Osteoblast (primary cell): ENCODE measurements around the gene SGF29. TPM values are rescaled to one million over a fixed set of nuclear protein-coding genes. Genes with fewer than 3 reads are reported as not detected.
"Not testable (repeated sequence)": the region's sequence is repeated elsewhere in the genome, so short reads cannot be mapped to it uniquely, and the experiment has no call there.

ENCODE experiments used
- DNase-seq: peaks from one replicate; pipeline ENCODE4 v3.0.0; 2011; ENCODE audit warnings: low spot score, mixed read lengths; ENCODE audit not compliant: insufficient read length; ENCODE audit errors: missing footprints
- H2AFZ ChIP-seq: 2 replicates; pipeline ENCODE4 v1.6.0; 2011; ENCODE audit warnings: mild to moderate bottlenecking, low read length
- H3K27ac ChIP-seq: 2 replicates; pipeline ENCODE4 v1.5.1; 2011; ENCODE audit warnings: mild to moderate bottlenecking, low read depth, low read length, moderate library complexity
- H3K27me3 ChIP-seq: 2 replicates; pipeline ENCODE4 v1.6.0; 2012; ENCODE audit warnings: mild to moderate bottlenecking, control low read depth, inconsistent platforms, low read length, moderate library complexity; ENCODE audit not compliant: insufficient read depth
- H3K36me3 ChIP-seq: 2 replicates; pipeline ENCODE4 v1.5.1; 2011; ENCODE audit warnings: mild to moderate bottlenecking, low read length, control low read depth, moderate library complexity; ENCODE audit not compliant: insufficient read depth
- H3K4me1 ChIP-seq: 2 replicates; pipeline ENCODE4 v1.5.1; 2011; ENCODE audit warnings: mild to moderate bottlenecking, low read length, control low read depth, moderate library complexity; ENCODE audit not compliant: insufficient read depth
- H3K4me2 ChIP-seq: 2 replicates; pipeline ENCODE4 v1.6.0; 2011; ENCODE audit warnings: mild to moderate bottlenecking, low read length; ENCODE audit not compliant: insufficient read depth
- H3K4me3 ChIP-seq: fragments of 200-600 bp; sonication (generic); 3 replicates; pipeline ENCODE4 v1.5.1; 2012; ENCODE audit warnings: mild to moderate bottlenecking, low read length, inconsistent platforms; ENCODE audit not compliant: insufficient read depth
- H3K79me2 ChIP-seq: 2 replicates; pipeline ENCODE4 v1.6.0; 2012; ENCODE audit warnings: mild to moderate bottlenecking, low read length, control low read depth, inconsistent platforms; ENCODE audit not compliant: insufficient read depth
- H3K9me3 ChIP-seq: 2 replicates; pipeline ENCODE4 v1.5.1; 2011; ENCODE audit warnings: low read depth, low read length, control low read depth
- H4K20me1 ChIP-seq: 2 replicates; pipeline ENCODE4 v1.6.0; 2012; ENCODE audit warnings: mild to moderate bottlenecking, low read length, control low read depth; ENCODE audit not compliant: insufficient read depth
- CTCF ChIP-seq: IDR thresholded peaks from 2 replicates; pipeline ENCODE4 v1.5.1; 2011; ENCODE audit warnings: mild to moderate bottlenecking, low read depth, low read length, moderate library complexity; ENCODE audit errors: extremely low read depth
- total RNA-seq: library from RNA; depleted of rRNA; stranded (reverse); fragments of >200 nt; gene quantifications from 2 replicates; pipeline ENCODE4 v1.2.3, GENCODE V29; 2012

SGF29 gene
- total RNA-seq, 1 donor = 13.4 TPM

GRCh38 chr16:28542646-28543045 lies 11.1 kb upstream of the SGF29 start:
- DNase-seq = no peak
- Histone ChIP-seq H3K4me1 (peaks cover 13% of the 10 kb centered on the region), H3K4me2 (no peak overlapping the region), H3K27me3 (no peaks in the 10 kb centered on the region), H3K4me3 (no peak overlapping the region), H3K36me3 (no peaks in the 10 kb centered on the region), H3K79me2 (peaks cover 10% of the 10 kb centered on the region), H2AFZ (no peak overlapping the region), H3K27ac (no peak overlapping the region), H3K9me3 (no peaks in the 10 kb centered on the region), H4K20me1 (no peaks in the 10 kb centered on the region)
- no peak for TF ChIP-seq CTCF

- Histone ChIP-seq H3K79me2 (peaks cover 5% of the 10 kb centered on the region), H3K4me2 (no peak overlapping the region), H2AFZ (no peak overlapping the region), H3K36me3 (no peaks in the 10 kb centered on the region), H3K9me3 (no peaks in the 10 kb centered on the region), H3K4me1 (peaks cover 9% of the 10 kb centered on the region), H3K27ac (no peak overlapping the region), H4K20me1 (no peaks in the 10 kb centered on the region), H3K27me3 (no peaks in the 10 kb centered on the region), H3K4me3 (no peak overlapping the region)
- no peak for DNase-seq
- TF ChIP-seq CTCF = no peak
Measured at GRCh38 chr16:28543072-28543471, 10.6 kb upstream of the SGF29 start.

- no peaks in the 10 kb centered on the region for H3K4me1 ChIP-seq
Measured at GRCh38 chr16:28544998-28545397, 8.7 kb upstream of the SGF29 start.

GRCh38 chr16:28545964-28546363 lies 7.8 kb upstream of the SGF29 start:
- not testable (repeated sequence) for H4K20me1 ChIP-seq, H3K9me3 ChIP-seq, H3K4me3 ChIP-seq, H2AFZ ChIP-seq, H3K27ac ChIP-seq, DNase-seq, H3K27me3 ChIP-seq, H3K4me2 ChIP-seq, H3K79me2 ChIP-seq, H3K4me1 ChIP-seq, H3K36me3 ChIP-seq

More at GRCh38 chr16:28544998-28545397, 8.7 kb upstream of the SGF29 start:
- Histone ChIP-seq H3K36me3 (no peaks in the 10 kb centered on the region), H3K27me3 (no peaks in the 10 kb centered on the region), H3K4me2 (no peak overlapping the region), H3K9me3 (no peaks in the 10 kb centered on the region), H3K79me2 (no peaks in the 10 kb centered on the region), H3K27ac (no peak overlapping the region), H2AFZ (no peak overlapping the region), H4K20me1 (no peaks in the 10 kb centered on the region), H3K4me3 (no peak overlapping the region)
- no peak for DNase-seq
- TF ChIP-seq CTCF = no peak
